HG02885 (cell line): ENCODE results near the gene ZBTB34.
A peak's percentile ranks its signal among the peaks of the same experiment; 100 is the strongest.

Experiments
- ATAC-seq: cut with Tn5 transposase; IDR thresholded peaks from one replicate; pipeline ENCODE4 v1.9.1; 2021; ENCODE audit warnings: mild to moderate bottlenecking; ENCODE audit not compliant: unreplicated experiment, poor library complexity

Gene ZBTB34

DNA sequence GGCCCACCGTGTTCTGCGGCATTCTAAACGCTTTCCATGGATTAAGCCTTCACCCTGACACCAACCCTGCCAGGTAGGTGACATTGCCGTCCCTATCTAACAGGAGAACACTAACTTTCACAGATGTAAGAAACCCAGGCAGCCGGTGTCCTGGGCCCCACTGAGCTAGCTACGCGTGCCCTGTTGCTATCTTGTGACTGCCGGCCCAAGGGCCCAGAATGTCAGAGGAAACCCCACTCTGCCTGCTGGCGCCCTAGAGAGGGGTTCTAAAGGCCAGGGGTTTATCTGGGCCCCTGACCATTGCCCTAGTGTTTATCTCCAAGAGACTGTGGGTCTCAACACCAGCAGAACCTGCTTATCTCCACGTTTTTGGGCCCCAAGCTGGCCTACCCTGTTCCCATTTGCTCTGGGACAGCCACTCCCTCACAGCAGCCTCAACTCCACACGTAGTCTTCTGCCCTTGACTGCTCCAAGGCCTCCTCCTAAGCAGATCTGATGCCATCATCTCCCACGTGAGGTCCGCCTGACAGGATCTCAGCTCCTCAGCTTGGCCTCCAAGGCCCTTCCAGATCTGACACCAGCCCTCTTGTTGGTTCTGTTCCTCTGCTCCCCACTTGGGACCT lies 18.1 kb upstream of the ZBTB34 start:
- no peak for ATAC-seq

DNA sequence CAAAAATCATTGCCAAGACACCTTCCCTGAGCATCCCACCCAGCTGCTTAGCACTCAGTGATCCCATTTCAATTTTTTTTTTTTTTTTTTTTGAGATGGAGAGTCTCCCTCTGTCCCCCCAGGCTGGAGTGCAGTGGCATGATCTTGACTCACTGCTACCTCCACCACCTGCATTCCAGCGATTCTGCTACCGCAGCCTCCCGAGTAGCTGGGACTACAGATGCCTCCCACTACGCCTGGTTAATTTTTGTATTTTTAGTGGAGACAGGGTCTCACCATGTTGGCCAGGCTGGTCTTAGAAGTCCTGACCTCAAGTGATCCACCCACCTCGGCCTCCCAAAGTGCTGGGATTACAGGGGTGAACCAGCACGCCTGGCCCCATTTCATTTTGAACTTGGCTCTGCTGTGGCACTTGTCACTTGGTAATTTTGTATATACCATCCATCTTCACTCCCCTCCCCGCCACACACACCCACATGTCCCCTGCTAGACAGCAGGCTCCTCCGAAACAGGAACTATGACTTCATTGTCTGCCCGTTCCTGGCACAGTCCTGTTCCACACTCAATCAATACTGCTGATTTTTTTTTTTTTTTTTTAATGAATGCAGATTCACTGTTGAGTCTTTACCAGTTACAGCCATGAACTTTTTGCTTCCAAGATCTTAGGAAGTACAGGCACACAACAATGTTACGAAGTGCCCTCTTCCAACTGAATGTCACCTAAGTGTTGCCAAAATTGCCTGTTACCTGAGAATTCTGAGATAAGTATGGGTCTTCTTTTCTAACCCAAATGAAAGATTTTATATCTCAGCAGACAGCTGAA lies 17.3 kb upstream of the ZBTB34 start:
- ATAC-seq = no peak

DNA sequence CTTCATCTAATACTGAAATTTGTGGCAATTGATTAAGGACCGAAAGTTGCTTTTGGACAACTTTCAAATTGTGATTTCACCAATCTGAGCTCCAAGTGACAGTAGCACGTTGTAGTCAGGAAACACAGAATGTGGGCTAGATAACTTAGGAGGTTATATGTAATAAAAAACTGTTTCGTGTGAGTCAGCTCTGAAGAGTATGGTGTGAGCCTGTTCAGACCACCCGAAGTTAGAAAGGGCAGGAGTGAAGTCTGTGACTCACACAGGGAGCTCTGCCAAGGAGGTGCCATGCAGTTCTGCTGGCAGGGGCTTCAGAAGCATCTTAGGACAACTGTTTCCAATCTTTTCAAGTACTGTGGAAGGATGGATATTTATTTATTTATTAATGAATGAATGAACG lies 16.4 kb upstream of the ZBTB34 start:
- no peak for ATAC-seq

DNA sequence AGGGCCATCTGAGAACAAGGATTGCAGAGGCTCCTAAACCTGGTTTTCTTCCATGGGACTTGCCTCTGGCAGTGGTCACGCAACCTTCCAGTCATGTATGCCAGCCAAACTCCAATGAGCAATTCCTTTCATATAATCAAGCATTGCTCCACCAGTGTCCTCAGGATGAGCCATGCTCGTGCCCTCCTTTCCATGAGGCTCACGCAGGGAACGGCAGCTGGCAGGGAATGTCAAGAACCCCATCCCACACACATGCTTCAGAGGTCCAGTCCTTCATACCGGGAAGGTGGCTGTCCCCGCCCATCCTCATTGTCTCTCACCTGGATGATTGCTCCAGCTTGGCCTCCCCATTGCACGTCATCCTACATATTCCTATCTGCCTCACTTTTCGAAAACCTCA lies 13.4 kb upstream of the ZBTB34 start:
- no peak for ATAC-seq

DNA sequence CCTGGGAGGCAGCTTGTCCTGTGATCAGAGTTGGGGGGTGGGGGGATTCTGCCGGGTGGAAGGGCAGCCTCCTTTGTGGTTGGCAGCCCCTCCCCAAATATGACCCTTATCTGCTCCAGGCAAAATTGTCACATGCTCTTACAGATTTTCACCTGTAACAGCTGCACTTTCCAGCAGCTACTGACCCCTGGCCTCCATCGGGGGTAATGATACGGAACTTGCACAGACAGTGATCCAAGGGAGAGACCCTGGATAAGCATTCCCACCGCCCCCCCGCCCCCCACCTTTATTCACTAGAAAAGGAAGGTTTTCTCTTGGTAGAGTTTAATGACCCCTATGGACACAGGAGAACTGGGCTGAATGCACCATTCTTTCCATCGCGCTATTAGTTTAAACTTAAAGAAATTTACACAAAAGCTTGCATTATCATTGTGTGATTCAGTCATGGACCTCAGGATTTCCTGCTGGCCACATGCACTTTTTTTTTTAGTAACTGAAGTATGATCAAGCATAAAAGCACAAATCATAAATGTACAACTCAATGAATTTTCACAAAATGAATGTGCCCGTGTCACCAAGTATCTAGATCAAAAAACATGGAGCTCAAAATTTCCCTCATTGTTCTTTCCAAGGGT lies 10.7 kb upstream of the ZBTB34 start:
- ATAC-seq = no peak

DNA sequence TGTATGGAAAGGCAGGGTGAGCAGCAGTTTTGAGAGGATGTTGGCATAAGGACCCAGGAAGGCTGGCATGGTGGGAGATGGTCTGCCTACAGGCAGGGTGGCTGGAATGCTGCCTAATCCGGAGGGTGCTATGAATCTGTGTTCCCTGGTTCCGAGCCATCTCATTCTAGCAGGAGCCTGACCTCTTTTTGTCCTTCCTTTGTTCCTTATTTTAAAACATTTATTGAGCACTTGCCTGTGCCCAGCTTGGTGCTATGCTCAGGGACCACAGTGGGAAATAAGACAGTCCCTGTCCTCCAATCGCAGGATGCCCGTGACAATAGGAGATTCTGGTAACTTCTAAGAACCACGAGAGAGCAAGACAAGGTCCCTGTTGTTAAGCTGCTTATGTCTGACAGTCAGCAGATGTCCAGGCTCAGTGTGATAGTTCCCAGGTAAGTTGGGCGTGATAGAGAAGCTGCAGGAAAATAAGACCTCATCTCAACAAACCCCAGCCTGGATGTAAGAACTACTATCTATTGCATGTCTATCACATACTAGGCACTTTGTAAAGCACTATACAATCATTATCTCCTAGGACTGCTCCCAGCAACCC lies 9.1 kb upstream of the ZBTB34 start:
- no peak for ATAC-seq

DNA sequence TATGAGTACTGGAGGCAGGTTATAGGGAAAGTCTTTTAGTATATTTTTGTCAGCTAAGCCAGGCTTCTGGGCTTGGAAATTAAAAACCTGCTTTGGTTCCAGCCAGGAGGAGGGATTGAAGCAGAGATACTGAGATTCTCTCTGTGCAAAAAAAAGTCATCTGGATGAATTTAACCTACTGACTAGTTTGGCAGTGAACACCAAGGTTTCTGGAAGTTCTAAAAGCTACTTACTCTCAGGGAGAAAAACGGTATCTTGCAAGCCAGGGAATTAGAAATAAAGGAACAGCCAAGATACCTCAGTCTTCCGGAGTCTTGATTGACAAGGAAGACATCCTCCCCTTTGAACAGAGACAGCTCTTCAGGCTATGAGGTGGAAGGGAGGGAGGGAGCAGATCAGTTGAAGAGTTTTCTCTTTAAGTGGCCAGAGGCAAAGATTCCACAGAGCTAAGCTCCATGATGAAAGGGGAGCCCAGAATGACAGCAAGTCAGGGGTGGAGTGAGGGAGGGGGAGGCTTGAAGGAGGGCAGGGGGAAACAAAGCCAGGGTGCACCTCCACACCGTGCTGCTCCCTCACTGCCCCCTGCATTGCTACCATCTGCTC lies 8.3 kb upstream of the ZBTB34 start:
- no peak for ATAC-seq

DNA sequence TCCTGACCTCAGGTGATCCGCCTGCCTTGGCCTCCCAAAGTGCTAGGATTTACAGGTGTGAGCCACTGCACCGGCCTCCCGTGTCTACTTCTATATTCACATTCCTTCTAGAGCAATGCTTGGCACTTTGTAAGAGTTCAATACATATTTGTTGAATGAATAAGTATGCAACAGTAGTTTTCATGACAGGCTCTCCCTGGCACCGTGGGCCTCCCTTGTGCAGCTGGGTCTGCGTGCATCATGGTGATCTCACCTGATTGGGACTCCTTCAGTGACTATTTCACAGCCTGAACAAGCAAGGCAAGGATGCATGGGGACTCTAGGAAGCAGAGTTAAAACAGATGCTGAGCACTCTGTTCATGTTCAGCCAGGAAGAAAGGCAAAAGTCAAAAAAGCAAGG lies 6.8 kb upstream of the ZBTB34 start:
- ATAC-seq = no peak

DNA sequence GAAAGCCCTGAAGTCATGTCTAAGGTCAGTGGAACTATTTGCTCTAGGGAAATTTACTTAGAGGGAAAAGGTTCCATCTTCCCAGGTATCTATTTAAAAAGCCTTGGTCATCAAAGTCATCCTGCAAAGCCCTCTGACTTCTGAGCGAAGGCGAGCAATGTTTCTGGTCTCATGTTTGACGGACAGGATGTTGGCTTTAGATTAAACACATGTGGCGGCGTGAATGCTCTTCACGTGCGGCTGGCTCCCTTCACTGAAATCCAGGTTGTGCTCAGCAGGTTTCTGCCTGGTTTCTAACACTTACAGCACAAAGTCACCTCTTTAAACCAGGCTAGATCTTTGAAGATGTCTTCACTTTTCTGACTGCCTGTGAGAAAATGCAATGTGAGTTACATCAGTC lies 5.7 kb upstream of the ZBTB34 start:
- no peak for ATAC-seq

DNA sequence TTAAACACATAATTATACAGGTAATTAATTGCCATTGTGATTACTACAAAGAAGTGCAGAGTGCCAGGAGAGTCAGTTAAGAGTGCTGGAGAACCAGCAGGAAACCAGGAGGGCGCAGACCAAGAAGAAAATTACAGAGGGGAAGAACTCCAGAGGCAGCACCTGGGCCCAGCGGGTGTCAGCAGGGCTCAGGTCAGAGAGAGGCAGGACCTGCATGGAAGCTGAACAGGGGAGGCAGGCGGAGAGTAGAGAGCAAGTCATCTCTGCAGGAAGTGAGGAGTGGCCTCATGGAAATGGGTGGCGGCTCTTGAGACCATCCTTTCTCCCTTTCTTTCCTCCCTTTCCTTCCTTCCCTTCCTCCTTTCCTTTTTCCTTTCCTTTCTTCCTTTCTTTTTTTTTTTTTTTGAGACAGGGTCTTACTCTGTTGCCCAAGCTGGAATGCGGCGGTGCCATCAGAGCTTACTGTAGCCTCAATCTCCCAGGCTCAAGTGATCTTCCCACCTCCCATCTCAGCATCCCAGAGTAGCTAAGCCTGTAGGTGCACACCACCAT lies 4.0 kb upstream of the ZBTB34 start:
- no peak for ATAC-seq

DNA sequence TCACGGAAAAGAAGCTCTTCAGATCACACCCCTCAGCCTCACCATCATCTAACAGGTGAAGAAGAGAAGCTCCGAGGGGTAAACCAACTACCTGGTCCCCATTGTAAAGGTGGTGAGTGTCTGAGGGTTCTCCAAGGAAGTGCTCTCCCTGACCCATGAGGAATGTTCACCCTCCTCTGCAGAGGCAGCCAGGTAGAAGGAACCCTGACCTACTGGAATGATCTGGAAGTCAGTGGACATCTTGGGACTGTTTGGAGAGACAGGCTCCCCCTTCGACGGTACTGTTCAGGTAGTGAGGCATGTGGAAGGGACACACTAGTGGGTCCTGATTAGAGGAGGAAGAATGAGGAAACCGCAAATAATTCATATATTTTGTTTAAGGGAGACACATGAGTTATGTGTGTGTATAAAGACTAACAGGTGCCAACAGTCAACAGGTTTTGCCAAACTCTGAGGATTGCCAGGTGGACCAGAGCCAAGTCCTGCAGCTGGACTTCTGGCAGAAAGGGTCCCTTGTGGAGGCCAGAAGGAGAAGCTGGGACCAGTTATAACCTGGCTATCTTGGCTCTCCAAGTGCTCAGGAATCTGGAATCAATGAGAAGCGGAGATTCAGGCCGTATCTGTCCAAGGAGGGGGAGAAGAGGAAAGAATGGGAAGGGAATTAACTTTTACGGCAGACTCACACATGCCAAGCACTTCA lies 3.0 kb upstream of the ZBTB34 start:
- no peak for ATAC-seq

DNA sequence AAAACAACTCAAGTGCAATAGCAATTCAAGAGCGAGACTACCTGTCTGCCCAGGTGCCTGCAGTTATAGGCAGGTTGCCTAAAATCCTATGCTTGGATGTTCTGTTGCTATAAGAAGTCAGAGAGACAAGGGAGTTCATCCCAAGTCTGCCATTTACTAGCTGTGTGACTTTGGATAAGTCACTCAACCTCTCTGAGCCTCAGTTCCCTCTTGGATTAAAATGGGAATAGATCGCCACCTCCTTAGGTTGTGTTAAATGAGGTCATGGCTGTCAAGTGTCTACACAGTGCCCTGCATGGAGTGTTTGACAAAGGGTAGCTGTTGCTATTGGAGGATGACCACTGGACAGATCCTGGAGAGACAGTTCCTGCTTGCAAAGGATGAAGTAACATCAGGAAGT lies 1.3 kb upstream of the ZBTB34 start:
- ATAC-seq = no peak

DNA sequence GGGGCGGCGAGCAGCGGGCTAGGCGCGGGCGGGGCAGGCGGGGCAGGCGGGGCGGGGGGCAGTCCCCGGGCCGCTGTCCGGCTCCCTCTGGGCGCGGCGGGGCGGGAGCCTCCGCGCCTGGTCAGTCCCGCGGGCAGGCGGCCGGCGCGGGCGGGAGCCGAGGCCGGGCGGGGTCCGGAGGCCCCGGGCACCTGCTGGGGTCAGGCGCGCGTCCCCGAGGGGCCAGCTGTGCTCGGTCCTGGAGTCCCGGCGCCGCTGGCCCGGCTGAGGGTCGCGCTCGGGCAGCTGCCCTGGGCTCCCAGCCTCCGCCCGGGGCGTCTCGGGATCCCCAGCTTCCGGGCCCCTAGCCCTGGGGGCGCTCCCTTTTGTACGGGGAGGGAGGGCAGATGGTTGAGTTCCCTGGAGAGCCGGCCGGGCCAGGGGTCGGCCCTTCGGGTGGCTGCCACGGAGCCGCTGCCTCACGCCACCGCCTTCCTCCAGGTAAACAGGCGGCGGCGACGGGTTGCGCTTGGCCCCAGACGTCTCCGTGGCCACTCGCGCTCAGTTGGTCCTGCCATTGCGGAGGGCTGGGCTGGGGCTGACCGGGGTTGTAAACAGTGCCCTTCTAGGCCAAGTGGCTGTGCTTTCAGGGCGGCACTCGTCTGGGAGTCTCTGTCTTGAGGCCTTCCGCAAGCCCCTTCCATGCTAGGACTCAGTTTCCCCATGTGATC lies 473 bp downstream of the ZBTB34 start:
- peak; percentile 34 for ATAC-seq

DNA sequence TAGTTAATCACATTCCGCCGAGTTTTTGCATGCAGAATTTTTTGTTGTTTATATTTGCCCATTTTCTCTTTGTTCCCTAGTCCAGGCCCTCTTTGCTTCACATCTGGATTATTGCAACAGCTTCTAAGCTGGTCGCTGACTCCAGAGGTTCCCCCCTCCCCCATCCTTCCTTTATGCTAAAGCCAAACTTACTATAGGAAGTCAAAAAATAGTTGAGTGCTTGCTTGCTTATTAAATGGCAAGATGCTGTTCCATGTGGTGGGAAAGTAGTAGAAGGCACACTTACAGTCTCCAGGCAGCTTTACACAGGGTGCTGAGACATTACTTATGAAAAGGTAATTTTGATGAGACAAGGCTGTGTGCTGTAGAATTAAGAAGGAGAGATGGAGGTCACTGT lies 1.3 kb downstream of the ZBTB34 start:
- no peak for ATAC-seq

DNA sequence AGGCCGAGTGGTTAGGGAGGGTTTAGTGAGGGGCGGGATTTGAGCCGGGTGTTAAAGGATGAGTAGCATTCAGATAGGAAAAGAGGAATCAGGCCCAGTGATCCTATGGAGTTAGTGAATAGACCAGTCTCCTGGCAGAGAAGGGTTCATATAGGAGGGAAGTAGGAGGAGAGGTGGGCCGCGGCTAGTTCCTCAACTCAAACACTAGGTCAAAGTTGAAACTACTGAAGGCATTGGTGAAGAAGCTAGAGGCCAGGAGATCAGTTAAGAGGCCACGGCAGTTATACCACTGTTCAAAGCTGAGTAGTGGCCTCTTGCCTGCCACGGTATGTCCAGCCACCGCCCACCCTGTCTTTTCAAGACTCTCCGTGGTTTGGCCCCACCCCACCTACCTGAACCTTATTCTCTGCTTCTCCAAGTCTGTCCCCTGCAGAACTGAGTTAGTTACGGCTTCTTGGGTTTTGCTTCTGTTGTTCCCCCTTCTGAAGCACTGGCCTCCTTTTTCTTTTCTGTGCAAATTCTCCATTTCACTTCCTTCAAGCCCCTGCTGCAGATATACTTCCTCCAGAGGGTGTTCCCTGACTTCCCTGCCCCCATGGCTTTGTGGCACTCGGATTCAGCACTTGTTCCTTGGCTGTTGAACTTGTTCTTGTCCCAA lies 1.8 kb downstream of the ZBTB34 start:
- ATAC-seq = no peak

DNA sequence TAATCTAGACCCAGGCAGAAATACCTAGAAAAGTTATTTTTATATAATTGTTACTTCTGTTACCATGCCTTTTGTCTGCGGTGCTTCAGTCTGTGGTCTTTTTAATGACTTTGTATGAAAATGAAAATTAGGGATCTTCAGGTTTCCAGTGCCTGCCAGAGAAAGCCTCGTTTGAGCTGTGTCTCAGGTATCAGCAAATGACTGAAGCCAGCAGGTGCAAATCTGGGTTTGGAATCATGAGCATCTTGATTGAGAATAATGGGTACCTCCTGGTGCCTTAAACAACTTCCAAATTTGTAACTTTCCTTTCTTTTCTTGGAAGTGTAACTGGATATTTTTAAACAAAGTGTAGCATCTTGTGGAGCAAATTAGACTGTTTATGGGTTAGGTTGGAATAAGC lies 4.3 kb downstream of the ZBTB34 start:
- ATAC-seq = no peak

DNA sequence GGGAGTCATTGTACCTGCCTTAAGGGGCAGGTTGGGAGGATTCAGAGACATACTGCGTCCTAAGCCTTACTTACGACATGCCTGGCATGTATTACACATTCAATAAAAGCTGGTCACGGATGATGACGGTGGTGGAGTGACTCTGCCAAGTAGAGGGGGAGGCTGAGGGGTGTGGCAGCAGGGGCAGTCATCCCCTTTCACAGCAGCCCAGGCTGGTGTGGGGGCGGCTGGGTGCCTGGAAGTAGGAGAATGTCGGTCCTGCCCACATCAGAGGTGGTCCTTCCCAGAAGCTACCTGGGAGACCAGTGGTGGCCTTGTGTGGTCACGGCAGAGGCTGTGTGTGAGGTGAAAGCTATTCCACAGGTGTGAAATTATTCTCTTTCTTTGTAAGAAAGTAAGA lies 8.9 kb downstream of the ZBTB34 start:
- ATAC-seq = no peak

DNA sequence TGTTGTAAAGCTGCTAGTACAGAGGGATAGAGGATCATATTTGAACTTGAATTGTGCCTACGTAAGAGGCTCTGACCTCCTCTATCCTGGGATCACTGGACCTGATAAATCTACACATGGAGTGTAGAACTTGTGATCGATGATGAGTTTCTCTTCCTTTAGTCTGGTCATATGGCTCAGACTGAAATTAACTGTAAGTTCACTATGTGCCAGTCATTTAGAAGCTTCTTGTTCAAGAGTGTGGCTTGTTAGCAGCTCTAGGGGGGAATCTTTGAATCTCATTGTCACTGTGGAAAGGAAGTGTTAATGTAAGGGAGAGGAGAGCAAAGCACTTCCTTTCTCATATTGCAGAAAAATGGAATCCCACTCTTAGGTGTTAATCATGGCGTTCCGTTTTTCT lies 12.1 kb downstream of the ZBTB34 start:
- no peak for ATAC-seq
